Uterus (tissue), 4 donors: Measurements from ENCODE around the gene TFRC. TPM values are rescaled to one million over a fixed set of nuclear protein-coding genes. Genes with fewer than 3 reads are reported as not detected.

Experiments
- DNase-seq, 2 donors: peaks; one replicate each; pipeline ENCODE4 v3.0.0-alpha.2; 2019 to 2020
- H3K27ac ChIP-seq, 2 donors: fragments of 200-600 bp; sonication (generic); 1 replicate in 1 of 2; 2 replicates in 1 of 2; pipeline ENCODE4 v1.5.1; 2016 to 2018
- H3K27me3 ChIP-seq, 2 donors: fragments of 200-600 bp; sonication (generic); one replicate each; pipeline ENCODE4 v1.5.1; 2018 to 2019; ENCODE audit warnings: control low read depth in 1 of 2
- H3K36me3 ChIP-seq, 2 donors: fragments of 200-600 bp; sonication (generic); one replicate each; pipeline ENCODE4 v1.5.1; 2019; ENCODE audit warnings: control low read depth in 1 of 2
- H3K4me1 ChIP-seq, 2 donors: fragments of 200-600 bp; sonication (generic); one replicate each; pipeline ENCODE4 v1.5.1; 2018 to 2019; ENCODE audit warnings: control low read depth in 1 of 2
- H3K4me3 ChIP-seq, 2 donors: fragments of 200-600 bp; sonication (generic); 1 replicate in 1 of 2; 2 replicates in 1 of 2; pipeline ENCODE4 v1.5.1; 2018 to 2019; ENCODE audit warnings: mild to moderate bottlenecking in 1 of 2
- H3K9me3 ChIP-seq, 2 donors: fragments of 200-600 bp; sonication (generic); one replicate each; pipeline ENCODE4 v1.5.1; 2019; ENCODE audit warnings: control low read depth in 1 of 2
- POLR2A ChIP-seq, 2 donors: fragments of 450-650 bp; IDR thresholded peaks; one replicate each; pipeline ENCODE4 v1.6.1; 2016; ENCODE audit warnings: antibody characterized with exemption in 2 of 2, mild to moderate bottlenecking in 1 of 2, moderate library complexity in 1 of 2
- intact Hi-C: fragments of 100-400 bp; cut with DNase I; formaldehyde crosslinking; loops from one replicate; pipeline ENCODE4 v1.15.1; 2023; ENCODE audit warnings: low total_unique reads
- total RNA-seq, 4 donors: library from RNA; depleted of rRNA in 3 of 4; stranded (reverse); fragments of >200 nt in 3 of 4; gene quantifications; one replicate each; pipeline versions ENCODE4 v1.1.0 to v1.2.4, GENCODE V29; 2014 to 2023
- TF ChIP-seq, protein P1 (sequence below), 4 experiments: fragments of 200-600 bp in 2 of 4; fragments of 450-650 bp in 2 of 4; sonication (generic) in 2 of 4; IDR thresholded peaks; one replicate each; pipeline ENCODE4 v1.5.1; 2016 to 2019; ENCODE audit warnings: antibody characterized with exemption in 4 of 4, mild to moderate bottlenecking in 2 of 4, moderate library complexity in 1 of 4
- donor health status: DM: yes; HTN: yes; CAD: no.

Gene TFRC
- total RNA-seq: 10 to 100 TPM; 29.5 to 87.7 (median 44.6) TPM

GRCh38 chr3:196081834-196082618 lies at the start of gene TFRC:
TFRC (minus strand) TSS chr3:196082090; CDS start chr3:196077099, 4,991 bp downstream.
- Histone ChIP-seq H3K36me3 (no peaks in the 10 kb centered on the region), H3K27ac (peak within 1 kb of the TSS; percentile 81 to 86), H3K9me3 (no peaks in the 10 kb centered on the region), H3K4me1 (no peaks in the 10 kb centered on the region), H3K27me3 (no peaks in the 10 kb centered on the region), H3K4me3 (peak within 1 kb of the TSS; percentile 60 to 76)
- peak; percentile 92 to 93 for TF ChIP-seq POLR2A (IDR thresholded peaks at IDR 0.05)
- TF ChIP-seq, protein P1, sequence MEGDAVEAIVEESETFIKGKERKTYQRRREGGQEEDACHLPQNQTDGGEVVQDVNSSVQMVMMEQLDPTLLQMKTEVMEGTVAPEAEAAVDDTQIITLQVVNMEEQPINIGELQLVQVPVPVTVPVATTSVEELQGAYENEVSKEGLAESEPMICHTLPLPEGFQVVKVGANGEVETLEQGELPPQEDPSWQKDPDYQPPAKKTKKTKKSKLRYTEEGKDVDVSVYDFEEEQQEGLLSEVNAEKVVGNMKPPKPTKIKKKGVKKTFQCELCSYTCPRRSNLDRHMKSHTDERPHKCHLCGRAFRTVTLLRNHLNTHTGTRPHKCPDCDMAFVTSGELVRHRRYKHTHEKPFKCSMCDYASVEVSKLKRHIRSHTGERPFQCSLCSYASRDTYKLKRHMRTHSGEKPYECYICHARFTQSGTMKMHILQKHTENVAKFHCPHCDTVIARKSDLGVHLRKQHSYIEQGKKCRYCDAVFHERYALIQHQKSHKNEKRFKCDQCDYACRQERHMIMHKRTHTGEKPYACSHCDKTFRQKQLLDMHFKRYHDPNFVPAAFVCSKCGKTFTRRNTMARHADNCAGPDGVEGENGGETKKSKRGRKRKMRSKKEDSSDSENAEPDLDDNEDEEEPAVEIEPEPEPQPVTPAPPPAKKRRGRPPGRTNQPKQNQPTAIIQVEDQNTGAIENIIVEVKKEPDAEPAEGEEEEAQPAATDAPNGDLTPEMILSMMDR (IDR thresholded peaks at IDR 0.05): no peak
- DNase-seq: peak; percentile 91
- intact Hi-C loops: no loop called here

- intact Hi-C loops: no loop called here
- no peak for DNase-seq
- Histone ChIP-seq H3K36me3 (no peaks in the 10 kb centered on the region), H3K4me1 (no peaks in the 10 kb centered on the region), H3K27me3 (no peaks in the 10 kb centered on the region), H3K9me3 (no peaks in the 10 kb centered on the region), H3K4me3 (no peak overlapping the region), H3K27ac (no peak overlapping the region)
- TF ChIP-seq, protein P1 (IDR thresholded peaks at IDR 0.05): no peak
- TF ChIP-seq POLR2A (IDR thresholded peaks at IDR 0.05): no peak
Measured at GRCh38 chr3:196128172-196128843, 46.4 kb upstream of the TFRC start.

DNA sequence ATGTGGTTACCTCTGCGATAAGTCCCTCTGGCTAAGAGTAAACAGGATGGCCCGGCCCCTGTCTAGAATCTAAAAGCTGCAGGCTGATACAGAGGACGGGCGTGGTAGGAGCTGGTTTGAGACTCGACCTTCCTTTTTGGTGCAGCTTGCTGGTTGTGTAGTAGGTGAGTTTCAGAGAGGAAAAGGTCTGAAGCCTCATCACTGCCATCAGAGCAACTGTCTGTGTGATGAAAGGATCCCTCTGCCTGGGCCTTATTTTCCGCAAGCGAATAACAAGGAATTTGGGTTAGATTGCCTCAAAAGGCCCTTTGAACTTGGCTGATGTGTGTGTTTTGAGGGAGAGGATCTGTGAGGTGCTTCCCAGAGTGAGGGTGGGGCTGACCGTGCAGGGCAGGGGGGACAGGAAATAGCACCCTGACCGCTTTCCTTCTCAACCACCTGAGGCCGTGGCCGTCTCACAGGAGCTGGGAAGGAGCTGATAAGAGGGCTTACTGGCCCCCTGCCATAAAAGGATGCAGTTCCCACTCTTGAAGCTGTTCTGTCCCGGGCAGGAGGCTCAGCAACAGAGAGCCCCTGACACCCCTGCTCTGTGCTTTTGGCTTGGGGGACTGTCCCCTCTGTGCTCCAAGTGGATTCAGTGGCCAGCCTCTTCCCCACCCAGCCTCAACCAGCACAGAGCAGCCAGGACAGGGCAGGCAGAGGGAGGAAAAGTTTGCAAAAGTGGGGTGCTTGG lies 45.6 kb upstream of the TFRC start:
- Histone ChIP-seq H3K4me1 (no peaks in the 10 kb centered on the region), H3K9me3 (no peaks in the 10 kb centered on the region), H3K27ac (no peak overlapping the region), H3K27me3 (no peaks in the 10 kb centered on the region), H3K36me3 (no peaks in the 10 kb centered on the region), H3K4me3 (no peak overlapping the region)
- intact Hi-C loops: no loop called here
- TF ChIP-seq POLR2A (IDR thresholded peaks at IDR 0.05): no peak
- TF ChIP-seq, protein P1 (IDR thresholded peaks at IDR 0.05): no peak
- DNase-seq: no peak

DNA sequence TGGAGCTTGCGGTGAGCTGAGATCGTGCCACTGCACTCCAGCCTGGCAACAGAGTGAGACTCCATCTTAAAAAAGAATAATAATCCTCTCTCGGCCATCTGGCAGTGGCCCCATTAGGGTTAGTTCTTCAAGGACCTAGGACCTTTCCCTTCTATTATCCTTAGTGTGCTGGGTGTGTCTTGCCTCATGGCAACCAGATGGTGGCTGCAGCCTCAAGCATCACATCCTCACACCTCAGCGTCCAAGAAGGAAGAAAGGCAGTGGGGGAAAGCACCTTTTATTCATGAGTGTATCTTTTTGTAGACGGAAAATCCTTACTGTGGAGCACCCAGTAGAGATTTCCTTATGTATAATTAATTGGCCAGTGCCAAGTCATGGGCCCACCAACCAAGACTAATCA lies 42.7 kb upstream of the TFRC start:
- Histone ChIP-seq H3K9me3 (no peaks in the 10 kb centered on the region), H3K27ac (no peak overlapping the region), H3K4me1 (no peaks in the 10 kb centered on the region), H3K36me3 (no peaks in the 10 kb centered on the region), H3K27me3 (no peaks in the 10 kb centered on the region), H3K4me3 (no peak overlapping the region)
- DNase-seq: no peak
- intact Hi-C loops: no loop called here
- TF ChIP-seq POLR2A (IDR thresholded peaks at IDR 0.05): no peak
- TF ChIP-seq, protein P1 (IDR thresholded peaks at IDR 0.05): no peak
